NT2/D1 (cell line): ENCODE data around the gene GMDS.

ENCODE experiments used
- DNase-seq: peaks from one replicate; pipeline ENCODE4 v3.0.0-alpha.2; 2011; ENCODE audit warnings: low read depth, low spot score
- H3K27me3 ChIP-seq: 2 replicates; pipeline ENCODE4 v1.6.0; 2011; ENCODE audit warnings: mild to moderate bottlenecking; ENCODE audit not compliant: insufficient read length, insufficient read depth
- H3K36me3 ChIP-seq: 2 replicates; pipeline ENCODE4 v1.6.1; 2011; ENCODE audit warnings: mild to moderate bottlenecking, low read length, mixed read lengths; ENCODE audit not compliant: insufficient read depth, insufficient read length
- H3K4me1 ChIP-seq: 2 replicates; pipeline ENCODE4 v1.5.1; 2011; ENCODE audit not compliant: insufficient read depth, insufficient read length
- H3K4me3 ChIP-seq: 2 replicates; pipeline ENCODE4 v1.5.1; 2011; ENCODE audit warnings: low read depth; ENCODE audit not compliant: insufficient read length
- H3K9ac ChIP-seq: 2 replicates; pipeline ENCODE4 v1.6.0; 2011; ENCODE audit warnings: low read depth; ENCODE audit not compliant: insufficient read length
- H3K9me3 ChIP-seq: 2 replicates; pipeline ENCODE4 v1.5.1; 2011; ENCODE audit warnings: mild to moderate bottlenecking, low read length; ENCODE audit not compliant: insufficient read depth
- SUZ12 ChIP-seq: IDR thresholded peaks from 2 replicates; pipeline ENCODE4 v1.6.1; 2011; ENCODE audit not compliant: insufficient read length, insufficient read depth; ENCODE audit errors: extremely low read depth
- YY1 ChIP-seq: IDR thresholded peaks from 2 replicates; pipeline ENCODE4 v1.6.1; 2011; ENCODE audit not compliant: insufficient read length, insufficient read depth
- ZNF274 ChIP-seq: IDR thresholded peaks from 2 replicates; pipeline ENCODE4 v1.6.1; 2011; ENCODE audit warnings: mild to moderate bottlenecking, low read depth, low read length

GMDS gene

DNA sequence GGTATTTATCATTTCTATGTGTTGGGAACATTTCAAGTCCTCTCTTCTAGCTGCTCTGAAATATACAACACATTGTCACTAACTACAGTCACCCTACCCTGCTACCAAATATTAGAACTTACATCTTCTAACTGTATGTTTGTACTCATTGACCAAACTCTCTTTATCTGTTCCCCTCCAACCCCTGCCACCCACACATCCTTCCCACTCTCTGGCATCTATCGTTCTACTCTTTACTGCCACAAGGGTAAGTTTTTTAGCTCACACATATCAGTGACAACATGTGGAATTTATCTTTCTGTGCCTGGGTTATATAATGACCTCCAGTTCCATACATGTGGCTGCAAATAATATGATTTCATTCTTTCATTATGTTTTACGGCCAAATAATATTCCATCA lies 171.9 kb downstream of the GMDS start:
- no peaks in the 10 kb centered on the region for H3K36me3 ChIP-seq
- no peaks in the 10 kb centered on the region for H3K4me1 ChIP-seq
- no peak for DNase-seq
- TF ChIP-seq ZNF274 (no peak), YY1 (no peak), SUZ12 (no peak)
- no peaks in the 10 kb centered on the region for H3K9me3 ChIP-seq
- no peak overlapping the region for H3K4me3 ChIP-seq
- H3K27me3 ChIP-seq = no peaks in the 10 kb centered on the region
- no peak overlapping the region for H3K9ac ChIP-seq

DNA sequence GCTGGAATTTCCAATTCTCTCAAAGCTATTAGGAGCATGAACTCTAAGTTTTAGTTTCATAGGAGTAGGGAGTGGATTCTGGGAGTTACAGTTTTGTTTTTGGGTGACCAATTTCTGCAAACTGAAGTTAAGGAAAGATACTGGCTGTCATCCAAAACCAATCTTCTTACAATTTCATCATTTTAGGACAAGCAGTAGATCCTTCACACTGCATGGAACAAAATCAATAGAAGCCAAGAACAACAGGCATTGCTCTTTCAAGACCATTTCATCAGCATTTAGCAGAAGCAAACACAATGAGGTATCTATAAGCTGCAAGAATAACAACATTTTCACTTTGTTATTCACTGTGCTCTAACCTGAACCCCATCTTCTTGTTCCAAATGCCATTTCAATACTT lies 173.0 kb downstream of the GMDS start:
- H3K4me1 ChIP-seq = no peaks in the 10 kb centered on the region
- H3K36me3 ChIP-seq = no peaks in the 10 kb centered on the region
- no peak overlapping the region for H3K4me3 ChIP-seq
- H3K9me3 ChIP-seq = no peaks in the 10 kb centered on the region
- H3K9ac ChIP-seq = no peak overlapping the region
- TF ChIP-seq ZNF274 = no peak
- TF ChIP-seq SUZ12 = no peak
- no peak for TF ChIP-seq YY1
- H3K27me3 ChIP-seq = no peaks in the 10 kb centered on the region
- DNase-seq = no peak

DNA sequence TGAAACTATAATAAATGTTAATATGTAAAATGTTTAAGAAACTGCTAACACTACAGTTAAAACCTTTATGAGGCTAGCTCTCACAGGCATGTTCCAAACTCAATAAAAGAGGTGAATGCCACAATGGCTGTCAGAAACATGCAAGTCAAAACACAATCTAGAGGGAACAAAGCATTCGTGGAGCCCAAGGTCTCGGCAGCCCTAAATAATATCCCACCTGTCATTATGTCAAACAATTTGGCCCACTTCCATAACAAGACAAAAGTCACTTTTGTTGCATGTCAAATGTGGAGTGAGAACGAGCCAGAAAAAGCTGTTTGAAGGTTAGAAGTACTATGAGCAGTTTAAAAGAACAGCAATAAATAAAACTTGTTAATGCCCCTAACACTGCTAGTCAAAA lies 181.9 kb downstream of the GMDS start:
- no peaks in the 10 kb centered on the region for H3K36me3 ChIP-seq
- TF ChIP-seq SUZ12 (no peak), ZNF274 (no peak), YY1 (no peak)
- no peaks in the 10 kb centered on the region for H3K27me3 ChIP-seq
- H3K4me3 ChIP-seq = no peak overlapping the region
- DNase-seq = no peak
- H3K9ac ChIP-seq = no peak overlapping the region
- no peaks in the 10 kb centered on the region for H3K9me3 ChIP-seq
- peaks cover 2% of the 10 kb centered on the region for H3K4me1 ChIP-seq

- Histone ChIP-seq H3K27me3 (no peaks in the 10 kb centered on the region), H3K9me3 (no peaks in the 10 kb centered on the region), H3K4me3 (no peak overlapping the region), H3K9ac (no peak overlapping the region), H3K36me3 (no peaks in the 10 kb centered on the region), H3K4me1 (peaks cover 2% of the 10 kb centered on the region)
- DNase-seq = no peak
- TF ChIP-seq ZNF274 (no peak), SUZ12 (no peak), YY1 (no peak)
Observed at GRCh38 chr6:2061880-2062279, 183.5 kb downstream of the GMDS start.

DNA sequence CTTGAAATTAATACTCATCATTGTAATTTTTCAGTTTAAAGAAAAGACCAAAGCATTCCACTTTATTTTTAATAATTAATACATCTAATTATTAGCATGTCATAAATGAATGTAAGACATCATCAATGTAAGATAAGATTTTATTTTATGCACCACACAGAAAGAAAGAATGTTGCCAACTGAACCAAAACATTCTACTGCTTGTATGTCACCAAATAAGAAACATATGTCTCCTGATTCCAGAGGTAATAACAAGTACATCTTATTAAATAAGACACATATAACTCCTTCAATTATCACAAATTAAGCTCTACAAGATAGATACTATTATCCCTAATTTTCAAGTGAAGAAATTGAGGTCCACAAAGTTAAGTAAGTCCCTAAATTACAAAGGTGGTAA lies 189.5 kb downstream of the GMDS start:
- no peak overlapping the region for H3K9ac ChIP-seq
- no peak for DNase-seq
- H3K9me3 ChIP-seq = no peaks in the 10 kb centered on the region
- H3K4me1 ChIP-seq = no peaks in the 10 kb centered on the region
- no peak overlapping the region for H3K4me3 ChIP-seq
- no peaks in the 10 kb centered on the region for H3K36me3 ChIP-seq
- no peak for TF ChIP-seq SUZ12
- no peak for TF ChIP-seq ZNF274
- TF ChIP-seq YY1 = no peak
- no peaks in the 10 kb centered on the region for H3K27me3 ChIP-seq

DNA sequence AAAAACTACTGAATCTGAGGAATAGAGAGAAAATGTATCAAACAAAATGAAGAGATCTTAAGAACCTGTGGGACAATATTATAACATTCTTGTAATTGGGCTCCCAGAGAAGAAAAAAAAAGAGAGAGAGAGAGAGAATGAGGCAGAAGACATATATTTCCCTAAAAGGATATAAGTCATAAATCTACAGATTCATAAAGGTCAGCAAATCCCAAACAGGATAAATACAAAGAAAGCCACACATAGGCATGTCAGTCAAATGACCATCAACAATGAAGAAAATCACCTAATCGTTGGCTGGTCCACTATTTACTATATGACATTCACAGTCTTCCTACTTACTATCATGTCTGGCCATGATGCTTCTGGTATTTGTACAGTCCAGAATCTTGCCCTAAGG lies 190.3 kb downstream of the GMDS start:
- H3K4me3 ChIP-seq = no peak overlapping the region
- no peak overlapping the region for H3K9ac ChIP-seq
- H3K36me3 ChIP-seq = no peaks in the 10 kb centered on the region
- H3K9me3 ChIP-seq = no peaks in the 10 kb centered on the region
- H3K27me3 ChIP-seq = no peaks in the 10 kb centered on the region
- no peak for TF ChIP-seq ZNF274
- TF ChIP-seq SUZ12 = no peak
- no peak for TF ChIP-seq YY1
- no peak for DNase-seq
- H3K4me1 ChIP-seq = no peaks in the 10 kb centered on the region

GRCh38 chr6:2054516-2055067 lies 190.8 kb downstream of the GMDS start:
- Histone ChIP-seq H3K4me1 (no peaks in the 10 kb centered on the region), H3K9ac (no peak overlapping the region), H3K36me3 (no peaks in the 10 kb centered on the region), H3K4me3 (no peak overlapping the region), H3K27me3 (no peaks in the 10 kb centered on the region), H3K9me3 (no peaks in the 10 kb centered on the region)
- TF ChIP-seq ZNF274 (no peak), YY1 (no peak), SUZ12 (no peak)
- no peak for DNase-seq

- H3K4me1 ChIP-seq = no peaks in the 10 kb centered on the region
- no peak overlapping the region for H3K4me3 ChIP-seq
- no peaks in the 10 kb centered on the region for H3K27me3 ChIP-seq
- TF ChIP-seq ZNF274 = no peak
- TF ChIP-seq SUZ12 = no peak
- no peak for TF ChIP-seq YY1
- no peak overlapping the region for H3K9ac ChIP-seq
- no peak for DNase-seq
- H3K36me3 ChIP-seq = no peaks in the 10 kb centered on the region
- H3K9me3 ChIP-seq = no peaks in the 10 kb centered on the region
Observed at GRCh38 chr6:2053691-2054090, 191.7 kb downstream of the GMDS start.
